Activated CD8-positive, alpha-beta memory T cell treated with anti-CD3 and anti-CD28 coated beads for 48 hours (primary cell): ENCODE data around the gene LMF1.
"Not testable (repeated sequence)": the region's sequence is repeated elsewhere in the genome, so short reads cannot be mapped to it uniquely, and the experiment has no call there.

ENCODE experiments used
- DNase-seq, 3 experiments: peaks; one replicate each; pipeline ENCODE4 v3.0.0-alpha.2; 2020; ENCODE audit warnings: low read depth in 2 of 3, low spot score in 2 of 3

The LMF1 gene

DNA sequence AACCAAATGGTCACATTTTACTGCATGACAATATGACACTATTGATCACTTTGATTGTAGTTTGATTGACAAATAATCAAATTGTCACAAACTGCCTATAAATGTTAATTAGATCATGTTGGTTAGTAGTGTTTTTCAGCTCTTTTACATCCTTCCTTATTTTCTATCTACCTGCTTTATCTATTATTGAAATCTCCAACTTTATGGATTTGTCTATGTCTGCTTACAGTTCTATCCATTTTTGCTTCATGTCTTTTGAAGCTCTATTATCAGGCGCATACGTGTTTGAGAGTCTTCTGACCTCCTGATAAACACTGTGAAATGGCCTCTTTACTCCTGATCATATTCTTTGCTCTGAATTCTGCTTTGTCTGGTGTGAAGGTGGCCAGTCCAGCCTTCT lies 87.0 kb downstream of the LMF1 start:
- no peak for DNase-seq

DNA sequence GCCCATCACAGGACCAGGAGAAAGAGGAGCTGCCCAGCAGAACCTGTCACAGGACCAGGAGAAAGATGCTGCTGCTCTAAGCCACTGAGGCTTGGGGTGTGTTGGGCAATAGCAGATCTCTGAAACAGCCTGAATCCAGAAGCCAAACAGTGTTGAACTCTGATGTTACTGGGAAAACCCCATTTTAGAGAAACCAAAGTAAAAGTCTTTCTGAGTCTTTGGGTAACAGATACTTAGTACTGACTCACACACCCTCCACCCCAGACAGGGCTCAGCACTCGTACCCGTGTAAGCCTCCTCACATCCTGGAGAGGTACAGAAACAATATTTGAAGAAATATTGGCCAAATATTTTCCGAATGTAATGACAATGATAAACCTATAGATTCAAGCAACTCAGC lies 87.4 kb downstream of the LMF1 start:
- DNase-seq = no peak

DNA sequence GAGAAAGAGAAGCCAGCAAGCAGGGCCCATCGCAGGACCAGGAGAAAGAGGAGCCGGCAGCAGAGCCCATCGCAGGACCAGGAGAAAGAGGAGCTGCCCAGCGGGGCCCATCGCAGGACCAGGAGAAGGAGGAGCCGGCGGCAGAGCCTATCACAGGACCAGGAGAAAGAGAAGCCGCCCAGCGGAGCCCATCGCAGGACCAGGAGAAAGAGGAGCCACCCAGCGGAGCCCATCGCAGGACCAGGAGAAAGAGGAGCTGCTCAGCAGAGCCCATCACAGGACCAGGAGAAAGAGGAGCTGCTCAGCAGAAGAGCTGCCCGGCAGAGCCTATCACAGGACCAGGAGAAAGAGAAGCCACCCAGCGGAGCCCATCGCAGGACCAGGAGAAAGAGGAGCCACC lies 88.1 kb downstream of the LMF1 start:
- DNase-seq = not testable (repeated sequence)

DNA sequence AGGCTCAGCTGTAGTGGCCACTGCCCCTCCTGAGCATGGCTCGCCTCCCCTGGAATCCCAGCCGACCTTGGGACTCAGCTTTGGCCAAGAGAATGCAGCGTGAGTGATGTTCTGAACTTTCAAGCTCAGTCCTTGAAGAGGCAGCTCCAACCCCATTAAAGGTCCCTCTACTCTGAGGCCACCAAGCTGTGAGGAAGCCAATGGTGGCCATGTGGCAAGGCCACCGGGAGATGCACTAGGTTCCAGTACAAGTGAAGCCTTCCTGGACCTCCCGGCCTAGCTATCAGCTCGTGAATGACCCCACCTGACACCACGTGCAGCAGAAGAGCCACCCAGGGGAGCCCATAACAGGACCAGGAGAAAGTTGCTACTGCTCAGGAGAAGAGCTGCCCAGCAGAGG lies 88.5 kb downstream of the LMF1 start:
- DNase-seq = no peak

DNA sequence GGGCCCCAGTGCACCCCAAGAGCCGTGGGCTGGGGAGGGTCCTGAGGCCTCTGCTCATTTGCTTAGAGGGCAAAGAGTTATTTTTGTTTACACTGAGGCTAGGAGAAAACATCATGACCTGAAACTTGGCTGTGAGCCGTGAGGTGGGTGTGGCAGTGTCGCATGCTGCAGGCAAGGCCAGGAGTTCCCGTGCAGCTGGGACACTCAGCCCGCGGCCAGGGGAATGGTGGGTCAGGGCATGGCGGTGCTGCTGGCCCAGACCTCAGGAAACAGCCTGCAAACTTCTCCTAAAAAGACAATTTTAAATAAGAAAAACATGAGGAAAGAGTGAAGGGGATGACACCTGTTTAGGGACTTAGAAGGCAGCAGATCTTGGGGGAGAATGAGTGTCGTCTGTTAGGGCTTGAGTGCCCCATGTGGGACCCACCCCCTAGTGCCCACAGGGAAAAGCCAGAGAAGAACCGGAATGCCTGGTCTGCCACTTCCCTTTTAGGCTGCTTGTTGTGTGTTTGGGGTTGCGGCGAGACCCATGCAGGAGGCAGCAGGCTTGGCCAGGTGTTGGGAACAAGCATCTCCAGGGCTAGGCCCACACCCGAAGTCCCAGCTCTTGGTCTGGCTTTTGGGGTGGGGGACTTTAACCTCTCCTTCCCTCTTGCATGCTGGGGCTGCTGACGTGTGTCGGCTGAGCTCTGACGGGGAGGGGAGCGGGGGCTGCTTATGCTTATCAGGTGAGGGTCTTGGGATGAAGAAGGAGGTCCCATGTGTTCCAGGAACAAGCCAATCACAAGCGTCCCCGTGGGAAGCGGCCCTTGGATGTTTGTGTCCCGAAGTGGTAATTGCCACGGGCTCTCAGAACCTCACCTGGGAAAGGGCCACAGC lies 89.3 kb downstream of the LMF1 start:
- DNase-seq = no peak

DNA sequence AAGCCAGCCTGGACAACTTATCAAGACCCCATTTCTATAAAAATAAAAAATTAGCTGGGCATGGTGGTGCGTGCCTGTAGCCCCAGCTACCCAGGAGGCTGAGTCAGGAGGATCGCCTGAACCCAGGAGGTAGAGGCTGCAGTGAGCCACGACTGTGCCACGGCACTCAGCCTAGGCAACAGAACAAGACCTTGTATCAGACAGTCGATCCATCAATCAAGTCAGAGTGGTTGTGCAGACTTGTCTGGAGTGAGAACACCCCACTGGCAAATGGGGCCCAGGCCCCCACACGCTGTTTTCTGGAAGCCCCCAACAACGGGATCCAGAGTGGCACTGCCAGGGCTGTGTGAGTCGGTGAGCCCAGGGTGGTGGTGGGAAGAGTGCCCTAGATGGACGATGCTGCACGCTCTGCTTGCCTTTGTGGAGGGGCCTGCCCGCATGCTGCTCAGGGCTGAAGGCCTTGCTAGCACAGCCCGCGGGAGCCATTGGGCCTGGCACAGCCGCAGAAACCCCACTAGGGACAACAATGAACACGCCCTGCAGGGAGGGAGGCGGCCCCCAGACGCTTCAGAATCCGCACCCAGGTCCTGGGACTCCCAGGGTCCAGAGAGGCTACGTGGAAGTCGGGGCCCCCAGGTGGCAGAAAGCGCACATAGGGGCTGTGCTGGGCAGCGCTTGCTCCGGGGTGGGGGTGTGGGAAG lies 90.2 kb downstream of the LMF1 start:
- no peak for DNase-seq

DNA sequence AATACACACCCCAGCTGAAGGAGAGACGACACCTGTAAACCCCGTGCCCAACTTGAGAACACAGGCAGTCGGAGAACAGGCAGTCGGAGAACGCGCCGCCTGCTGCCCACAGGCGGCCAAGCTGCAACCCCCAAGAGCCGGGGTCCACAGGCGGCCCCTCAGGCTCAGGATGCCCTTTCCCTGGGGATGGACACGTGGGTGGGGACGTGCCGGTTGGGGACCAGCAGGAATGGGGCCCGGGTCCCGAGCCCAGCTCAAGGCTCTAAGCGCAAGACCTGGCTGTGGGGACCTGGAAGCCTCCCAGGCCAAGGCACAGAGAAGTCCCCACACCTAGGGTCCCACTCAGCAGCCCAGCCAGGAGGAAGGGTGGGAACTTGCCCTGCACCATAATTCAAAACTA lies 90.8 kb downstream of the LMF1 start:
- DNase-seq = no peak

DNA sequence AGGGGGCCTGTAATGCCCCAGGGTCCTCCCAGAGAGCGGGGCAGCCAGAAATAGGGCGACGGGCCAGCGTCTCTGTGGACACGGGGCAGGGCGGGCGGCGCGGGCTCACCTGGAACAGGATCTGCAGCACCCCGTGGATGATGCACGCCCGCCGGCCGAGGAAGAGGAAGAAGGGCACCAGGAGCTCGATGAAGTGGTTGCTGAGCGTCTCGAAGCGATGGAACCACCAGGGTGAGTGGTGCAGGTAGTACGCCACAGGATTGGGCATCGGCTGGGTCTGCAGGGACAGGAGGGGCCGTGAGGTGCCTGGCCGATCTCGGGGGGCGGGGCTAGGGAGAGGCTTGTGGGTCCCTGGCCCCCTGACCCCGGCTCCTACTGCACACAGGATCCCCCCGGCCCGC lies 91.3 kb downstream of the LMF1 start:
- no peak for DNase-seq

DNA sequence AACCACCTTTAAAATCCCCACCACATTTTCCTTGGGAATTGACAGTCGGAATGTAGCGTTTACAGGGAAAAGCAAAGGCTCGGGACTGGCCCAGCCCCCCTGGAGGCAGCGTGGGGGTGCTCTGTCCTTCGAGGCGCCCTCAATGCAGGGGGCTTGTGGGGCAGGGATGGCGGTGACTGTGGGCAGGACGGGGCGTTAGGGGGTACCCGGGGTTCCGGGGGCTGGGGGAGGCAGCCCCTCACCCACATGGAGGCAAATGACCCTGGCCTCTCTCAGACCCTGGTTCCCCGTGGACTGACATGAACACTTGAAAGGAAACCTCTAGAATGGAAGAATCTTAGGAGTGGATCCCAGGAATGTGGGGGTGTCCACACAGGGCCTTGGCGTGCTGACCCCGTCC lies 91.9 kb downstream of the LMF1 start:
- DNase-seq = no peak

DNA sequence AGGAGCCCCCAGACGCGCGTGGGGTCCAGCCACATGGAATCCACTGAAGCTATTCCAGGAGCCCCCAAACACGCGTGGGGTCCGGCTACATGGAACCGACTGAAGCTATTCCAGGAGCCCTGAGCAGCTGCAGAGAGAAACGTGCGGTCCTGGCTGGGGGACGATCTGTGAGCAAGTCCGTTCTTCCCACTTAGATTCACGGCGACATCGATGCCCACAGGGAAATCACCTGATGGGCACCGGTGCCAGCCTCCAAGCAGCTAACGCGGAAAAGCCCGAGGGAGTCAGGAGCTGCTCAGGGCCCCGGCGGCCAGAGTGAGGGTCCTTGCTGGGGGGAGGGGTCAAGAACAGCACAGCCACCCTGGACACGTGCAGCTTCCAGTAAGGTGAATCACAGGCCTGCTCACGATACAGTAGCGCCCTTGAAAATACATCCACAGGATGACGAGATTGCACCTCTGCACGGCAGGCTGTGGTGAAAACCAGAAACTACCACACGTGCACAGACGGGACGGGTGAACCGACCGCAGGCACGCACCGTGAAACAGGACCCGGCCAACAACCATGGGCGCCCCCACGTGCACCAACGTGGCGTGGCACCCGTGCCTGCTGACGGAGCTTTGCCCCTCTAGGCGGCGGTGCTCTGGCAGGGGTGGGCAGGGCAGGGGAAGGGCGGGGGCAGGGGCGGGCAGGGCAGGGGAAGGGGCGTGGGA lies 92.6 kb downstream of the LMF1 start:
- DNase-seq = no peak

DNA sequence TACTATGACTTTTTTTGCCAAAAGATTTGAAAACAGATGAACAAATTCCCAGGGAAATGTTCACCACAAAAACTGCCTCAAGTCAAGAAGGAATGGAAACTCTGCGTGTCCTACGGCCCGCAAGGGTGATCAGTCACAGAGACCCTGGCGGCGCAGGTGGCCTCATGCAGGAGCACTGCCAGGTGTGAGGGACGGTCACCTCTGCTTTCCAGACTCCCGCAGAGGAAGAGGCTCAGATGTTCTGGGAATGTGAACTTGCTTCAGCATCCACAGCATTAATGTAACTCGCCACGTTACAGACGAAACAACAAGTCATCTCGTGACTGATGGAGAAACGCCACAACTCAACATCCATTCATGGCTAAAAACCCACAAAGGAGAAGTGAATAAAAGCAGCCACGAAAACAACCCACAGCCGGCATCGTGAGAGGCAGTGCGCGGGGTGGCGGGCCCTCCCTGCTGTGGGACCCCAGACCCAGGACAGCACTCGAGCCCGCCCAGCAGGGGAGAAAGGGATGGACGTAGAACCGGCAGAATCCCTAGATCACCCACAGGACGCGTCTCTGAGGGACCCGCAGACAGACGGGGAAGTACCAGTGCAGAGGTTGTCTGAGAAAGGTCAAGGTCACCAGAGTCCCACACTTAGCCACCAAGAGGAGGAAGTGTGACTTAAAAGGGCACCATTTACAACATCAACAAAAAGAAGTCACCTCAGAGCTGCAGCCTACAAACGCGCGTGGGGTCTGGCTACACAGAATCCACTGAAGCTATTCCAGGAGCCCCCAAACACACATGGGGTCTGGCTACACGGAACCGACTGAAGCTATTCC lies 93.3 kb downstream of the LMF1 start:
- no peak for DNase-seq

DNA sequence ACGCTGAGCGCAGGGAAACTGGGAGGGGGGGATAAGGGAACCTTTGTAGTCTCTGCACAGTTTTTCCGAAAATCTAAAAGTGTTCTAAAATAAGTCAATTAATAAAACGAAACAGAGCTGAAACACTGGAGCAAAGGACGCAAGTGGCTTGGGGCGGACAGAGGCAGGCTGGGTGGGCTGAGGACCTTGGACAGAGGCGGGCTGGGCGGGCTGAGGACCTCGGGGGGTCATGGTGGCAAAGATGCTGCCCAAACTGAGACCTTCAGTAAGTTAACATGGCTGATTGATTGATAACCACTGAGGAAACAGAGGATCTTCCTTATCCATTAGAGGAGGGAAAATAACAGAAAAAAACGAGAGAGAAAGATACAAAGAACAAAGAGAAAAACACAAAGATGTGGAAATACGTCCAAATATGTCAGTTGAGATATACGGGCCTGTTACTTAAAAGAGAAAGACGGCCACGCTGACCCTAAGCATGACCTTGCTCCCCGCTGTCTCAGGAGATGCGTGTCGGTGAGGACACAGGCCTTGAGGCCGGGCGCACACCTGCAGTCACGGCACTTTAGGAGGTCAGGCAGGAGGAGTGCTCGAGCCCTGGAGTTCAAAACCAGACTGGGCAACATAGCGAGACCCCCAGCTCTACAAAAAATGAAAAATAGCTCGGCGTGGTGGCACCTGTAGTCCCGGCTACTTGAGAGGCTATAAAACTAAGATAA lies 94.1 kb downstream of the LMF1 start:
- no peak for DNase-seq

DNA sequence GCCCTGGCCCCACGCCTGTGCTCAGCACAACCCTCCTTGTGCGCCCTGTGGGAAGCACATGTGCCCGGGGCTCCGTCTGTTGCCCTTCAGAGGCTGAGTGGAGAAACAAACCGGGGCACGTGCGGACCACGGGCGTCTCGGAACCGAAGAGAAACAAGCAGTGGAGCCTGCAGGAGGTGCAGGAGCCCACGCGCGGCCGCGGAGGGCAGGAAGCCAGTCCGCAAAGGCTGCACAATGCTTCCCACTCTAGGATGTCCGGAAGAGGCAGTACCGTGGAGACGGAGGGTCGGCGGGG lies 94.8 kb downstream of the LMF1 start:
- DNase-seq = no peak

DNA sequence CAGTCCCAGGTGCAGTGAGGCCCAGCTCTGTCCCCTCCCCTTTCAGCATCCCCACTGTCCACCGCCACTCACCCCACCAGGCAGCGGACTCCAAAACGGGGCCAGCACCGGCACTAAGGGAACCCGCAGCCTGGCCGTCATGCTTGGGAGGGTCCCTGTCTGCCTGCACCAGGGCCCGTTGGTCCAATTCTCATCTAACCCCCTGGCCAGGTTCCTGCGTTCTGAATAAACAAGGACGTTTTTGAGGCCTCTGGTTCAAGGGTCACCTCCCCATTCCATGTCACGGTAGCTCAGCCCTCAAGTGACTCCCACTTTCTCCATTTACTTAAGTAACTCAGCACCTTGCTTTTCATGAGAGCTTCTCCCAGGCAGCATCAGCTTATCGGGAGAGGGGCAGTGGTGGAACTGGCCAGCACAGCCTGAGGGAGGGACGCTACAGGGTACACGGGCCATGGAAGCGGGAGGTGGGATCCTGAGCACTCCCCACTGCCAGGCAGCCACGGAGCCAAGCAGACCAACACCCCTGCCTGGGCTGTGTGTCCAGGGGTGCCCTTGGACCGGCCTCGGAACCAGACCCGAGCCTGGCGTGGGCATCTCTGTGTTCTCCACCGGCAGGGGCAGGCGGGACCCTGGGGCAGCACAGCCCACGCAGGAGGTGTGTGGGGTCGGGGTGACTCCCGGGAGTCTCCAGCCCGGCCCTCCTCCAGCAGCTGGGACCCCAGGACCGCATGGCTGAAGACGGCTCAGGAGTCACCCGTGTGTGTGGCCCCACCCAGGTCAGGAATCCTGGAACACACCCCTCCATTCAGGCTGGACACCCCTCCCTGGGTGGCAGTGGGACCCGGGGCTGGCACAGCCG lies 95.4 kb downstream of the LMF1 start:
- DNase-seq = no peak

DNA sequence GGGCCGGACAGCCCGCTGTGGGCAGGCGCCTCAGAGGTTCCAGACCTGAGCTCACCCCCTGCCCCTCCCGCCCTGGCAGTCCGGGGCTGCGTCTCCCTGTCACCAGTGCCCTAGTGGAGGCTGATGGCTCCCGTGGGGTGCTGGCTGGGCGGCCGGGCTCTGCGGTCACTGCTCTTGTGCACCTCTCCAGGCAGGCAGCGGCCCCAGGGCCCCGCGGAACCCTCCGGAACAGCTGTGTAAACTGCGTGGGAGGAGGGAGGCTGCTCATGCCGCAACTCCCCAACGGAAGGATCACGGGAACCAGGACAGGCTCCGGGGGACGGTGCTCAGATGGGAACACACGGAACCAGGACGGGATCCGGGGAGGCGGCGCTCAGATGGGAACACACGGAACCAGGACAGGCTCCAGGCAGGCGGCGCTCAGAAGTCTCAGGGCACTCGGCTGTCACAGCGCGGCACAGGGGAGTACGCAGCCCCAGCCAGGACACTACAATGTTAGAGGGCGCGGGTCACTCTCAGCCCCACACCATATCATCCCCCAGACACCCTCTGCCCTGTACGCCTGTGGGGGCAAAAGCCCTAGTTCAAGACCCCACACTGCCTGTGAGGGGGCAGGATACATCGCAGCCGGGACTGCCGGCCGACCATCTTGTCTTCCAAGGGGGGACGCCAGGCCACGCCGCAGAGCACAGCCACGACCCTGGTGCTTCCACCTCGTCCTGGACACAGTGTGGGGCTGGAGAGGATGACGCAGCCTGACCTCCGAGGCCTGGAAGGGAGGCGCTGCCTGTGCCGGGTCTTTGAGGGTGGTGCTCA lies 96.2 kb downstream of the LMF1 start:
- DNase-seq = no peak

DNA sequence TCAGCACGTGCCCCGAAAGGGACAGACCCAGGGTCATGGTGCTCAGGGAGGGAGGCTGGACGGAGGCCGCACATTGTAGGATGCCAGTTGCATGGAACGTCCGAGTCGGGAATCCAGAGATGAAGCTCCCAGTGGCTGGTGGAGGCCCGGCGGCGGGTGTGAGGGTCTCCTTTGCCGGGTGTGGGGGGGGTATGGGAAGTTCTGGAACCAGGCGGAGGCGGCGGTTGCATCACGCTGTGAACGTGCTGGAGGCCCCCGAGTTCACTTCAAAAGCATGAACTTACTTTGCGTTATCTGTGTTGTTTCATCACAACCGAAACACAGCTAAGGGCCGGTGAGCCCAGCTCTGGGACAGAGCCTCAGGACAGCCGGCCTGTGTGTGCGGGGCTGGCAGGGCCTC lies 96.9 kb downstream of the LMF1 start:
- DNase-seq = no peak

DNA sequence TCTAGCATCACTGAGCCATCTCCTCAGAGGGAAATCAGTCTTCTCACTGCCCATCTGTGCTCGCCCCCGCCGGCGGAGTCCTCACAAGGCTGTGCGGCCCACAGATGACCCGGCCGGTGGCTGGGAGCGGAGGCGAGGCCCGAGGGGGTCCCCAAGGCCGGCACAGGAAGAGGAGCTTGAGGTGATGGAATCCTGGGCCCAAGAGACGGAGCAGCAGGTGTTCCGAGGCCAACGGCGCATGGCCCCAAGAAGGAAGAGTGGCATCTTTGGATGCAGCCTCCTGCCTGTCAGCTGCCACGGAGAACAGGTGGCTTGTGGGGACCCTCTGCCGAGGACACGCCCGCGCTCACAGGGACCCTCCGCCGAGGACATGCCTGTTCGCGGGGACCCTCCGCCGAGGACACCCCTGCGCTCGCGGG lies 97.5 kb downstream of the LMF1 start:
- DNase-seq = no peak

DNA sequence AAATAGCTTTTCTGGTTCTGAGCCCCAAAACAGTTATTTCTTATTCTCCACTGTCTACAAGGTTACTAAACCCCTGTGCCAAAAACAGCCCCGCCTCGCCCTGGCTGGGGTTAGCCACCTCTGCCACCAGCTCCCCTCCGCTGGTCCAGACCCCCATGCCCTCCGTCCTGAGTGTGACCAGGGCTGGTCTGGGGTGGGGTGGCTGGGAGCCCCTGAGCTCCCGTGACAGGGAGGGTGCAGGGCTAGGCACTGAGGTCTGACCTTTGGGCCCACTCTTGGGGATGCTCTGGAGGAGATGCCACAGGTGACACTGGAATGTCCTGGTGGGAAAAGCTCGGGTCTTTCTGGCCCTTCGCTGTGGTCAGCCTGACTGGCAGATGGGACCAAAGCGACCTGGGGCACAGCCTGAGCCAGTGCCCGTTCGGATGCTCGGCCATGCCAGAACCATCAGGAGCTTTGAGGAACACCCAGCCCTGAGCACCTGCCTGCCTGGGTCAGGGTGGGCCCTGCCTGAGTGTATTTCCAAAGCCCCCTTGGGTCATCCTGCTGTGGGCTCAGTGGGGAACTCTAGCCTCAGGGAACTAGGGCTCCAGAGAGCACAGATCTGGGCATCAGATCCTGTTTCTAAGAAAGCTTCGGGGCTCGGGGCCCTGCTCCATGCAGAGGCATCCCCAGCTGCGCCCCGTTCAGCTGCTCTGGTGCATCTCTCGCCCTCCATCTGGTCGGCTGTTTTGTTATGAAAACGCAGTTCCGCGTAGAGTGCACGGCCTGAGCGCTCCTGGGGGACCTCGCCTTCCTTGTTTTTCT lies 98.1 kb downstream of the LMF1 start:
- DNase-seq = no peak
